SK-N-SH (cell line): Measurements from ENCODE around the gene PMM2.

ENCODE experiments used
- EP300 ChIP-seq, 2 experiments: IDR thresholded peaks; 2 replicates each; pipeline versions ENCODE4 v1.4.0 to v1.6.1; 2012; ENCODE audit warnings: borderline replicate concordance in 1 of 2, low read depth in 1 of 2, low read length in 1 of 2
- EZH2phosphoT487 ChIP-seq: fragments of 200-600 bp; sonication (generic); IDR thresholded peaks from 2 replicates; pipeline ENCODE4 v1.6.1; 2017; ENCODE audit warnings: low read depth, mixed run types, mild to moderate bottlenecking, antibody characterized with exemption, moderate library complexity, borderline replicate concordance
- FOXM1 ChIP-seq: IDR thresholded peaks from 2 replicates; pipeline ENCODE4 v1.4.0; 2012; ENCODE audit warnings: low read depth, mild to moderate bottlenecking
- RAD21 ChIP-seq: IDR thresholded peaks from 2 replicates; pipeline ENCODE4 v1.6.1; 2012; ENCODE audit warnings: mild to moderate bottlenecking, low read length
- REST ChIP-seq: IDR thresholded peaks from 2 replicates; pipeline ENCODE4 v1.6.1; 2012; ENCODE audit warnings: mild to moderate bottlenecking, low read depth, low read length, moderate library complexity
- RXRA ChIP-seq: IDR thresholded peaks from 2 replicates; pipeline ENCODE4 v1.4.0; 2012; ENCODE audit warnings: low read depth, mild to moderate bottlenecking, borderline replicate concordance
- SIN3A ChIP-seq: IDR thresholded peaks from 2 replicates; pipeline ENCODE4 v1.6.1; 2012; ENCODE audit warnings: low read depth, mild to moderate bottlenecking, low read length, moderate library complexity, borderline replicate concordance
- SMC3 ChIP-seq: IDR thresholded peaks from 2 replicates; pipeline ENCODE4 v1.6.1; 2012; ENCODE audit warnings: low read depth, low read length, improper control_type of control experiment
- YY1 ChIP-seq: IDR thresholded peaks from 2 replicates; pipeline ENCODE4 v1.4.0; 2012; ENCODE audit warnings: low read depth, mild to moderate bottlenecking
- TF ChIP-seq, protein P1 (sequence below): fragments of 200-600 bp; sonication (generic); IDR thresholded peaks from 2 replicates; pipeline ENCODE4 v1.6.1; 2017; ENCODE audit warnings: antibody characterized with exemption, mild to moderate bottlenecking, moderate library complexity

GRCh38 chr16:8847623-8848022 is 50.0 kb downstream of the PMM2 start:
- TF ChIP-seq SIN3A, result no peak
- TF ChIP-seq EP300 (IDR thresholded peaks at IDR 0.05; ENCODE audit: borderline replicate concordance in 1 of 2, low read depth in 1 of 2, low read length in 1 of 2), result no peak
- TF ChIP-seq REST, result no peak
- TF ChIP-seq, protein P1, sequence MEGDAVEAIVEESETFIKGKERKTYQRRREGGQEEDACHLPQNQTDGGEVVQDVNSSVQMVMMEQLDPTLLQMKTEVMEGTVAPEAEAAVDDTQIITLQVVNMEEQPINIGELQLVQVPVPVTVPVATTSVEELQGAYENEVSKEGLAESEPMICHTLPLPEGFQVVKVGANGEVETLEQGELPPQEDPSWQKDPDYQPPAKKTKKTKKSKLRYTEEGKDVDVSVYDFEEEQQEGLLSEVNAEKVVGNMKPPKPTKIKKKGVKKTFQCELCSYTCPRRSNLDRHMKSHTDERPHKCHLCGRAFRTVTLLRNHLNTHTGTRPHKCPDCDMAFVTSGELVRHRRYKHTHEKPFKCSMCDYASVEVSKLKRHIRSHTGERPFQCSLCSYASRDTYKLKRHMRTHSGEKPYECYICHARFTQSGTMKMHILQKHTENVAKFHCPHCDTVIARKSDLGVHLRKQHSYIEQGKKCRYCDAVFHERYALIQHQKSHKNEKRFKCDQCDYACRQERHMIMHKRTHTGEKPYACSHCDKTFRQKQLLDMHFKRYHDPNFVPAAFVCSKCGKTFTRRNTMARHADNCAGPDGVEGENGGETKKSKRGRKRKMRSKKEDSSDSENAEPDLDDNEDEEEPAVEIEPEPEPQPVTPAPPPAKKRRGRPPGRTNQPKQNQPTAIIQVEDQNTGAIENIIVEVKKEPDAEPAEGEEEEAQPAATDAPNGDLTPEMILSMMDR, result no peak
- no peak for TF ChIP-seq SMC3
- TF ChIP-seq YY1, result no peak
- no peak for TF ChIP-seq RAD21
- TF ChIP-seq FOXM1, result no peak
- TF ChIP-seq RXRA, result no peak
- TF ChIP-seq EZH2phosphoT487, result no peak
